ENCODE results near the gene CCDC149.

- no peak for TF ChIP-seq CTCF (IDR thresholded peaks at IDR 0.05; ENCODE audit: poor library complexity)
- TF ChIP-seq EZH2 (IDR thresholded peaks at IDR 0.05; ENCODE audit: borderline replicate concordance), result no peak
- no peak for TF ChIP-seq EZH2phosphoT487 (IDR thresholded peaks at IDR 0.05; ENCODE audit: low read depth, severe bottlenecking, unreplicated experiment)
Measured at GRCh38 chr4:24810871-24811631, 101.8 kb downstream of the CCDC149 start.
